Activated T-helper 2 cell treated with anti-CD3 and anti-CD28 coated beads, Interferon-gamma antibody, Interleukin-2, Interleukin-4, amounts not matched to agents 10 μg/mL and 5 μg/mL and 100 μg/mL, durations not matched to agents 14 hours and 24 hours and 36 hours (primary cell): ENCODE data around the gene DESI2. TPM values are rescaled to one million over a fixed set of nuclear protein-coding genes. Genes with fewer than 3 reads are reported as not detected.

ENCODE experiments used
- DNase-seq: peaks from one replicate; pipeline ENCODE4 v3.0.0; 2021; ENCODE audit warnings: low spot score
- H3K27ac Mint-ChIP-seq: one replicate; pipeline ENCODE4 v1.8.0; 2021; ENCODE audit warnings: mixed read lengths
- H3K27me3 Mint-ChIP-seq: one replicate; pipeline ENCODE4 v1.8.0; 2021; ENCODE audit warnings: low read depth, mixed read lengths
- H3K36me3 Mint-ChIP-seq: one replicate; pipeline ENCODE4 v1.8.0; 2021; ENCODE audit warnings: low read depth, mixed read lengths
- H3K4me1 Mint-ChIP-seq: one replicate; pipeline ENCODE4 v1.8.0; 2021; ENCODE audit warnings: low read depth, mixed read lengths
- H3K4me3 Mint-ChIP-seq: one replicate; pipeline ENCODE4 v1.8.0; 2021; ENCODE audit warnings: low read depth, mild to moderate bottlenecking, moderate library complexity, mixed read lengths
- H3K9me3 Mint-ChIP-seq: one replicate; pipeline ENCODE4 v1.8.0; 2021; ENCODE audit warnings: mixed read lengths
- intact Hi-C: fragments of 100-400 bp; cut with micrococcal nuclease; formaldehyde crosslinking; loops from one replicate; pipeline ENCODE4 v1.15.1; 2023
- total RNA-seq: library from RNA; stranded (reverse); gene quantifications from 2 replicates; pipeline ENCODE4 v1.2.3, GENCODE V29; 2022

The DESI2 gene
- total RNA-seq, 1 donor from 2014 or later = 27.4 TPM

GRCh38 chr1:244757091-244757939 is 104.4 kb downstream of the DESI2 start:
- intact Hi-C loops = no loop called here
- no peaks in the 10 kb centered on the region for H3K9me3 Mint-ChIP-seq
- no peaks in the 10 kb centered on the region for H3K36me3 Mint-ChIP-seq
- H3K4me3 Mint-ChIP-seq = no peak overlapping the region
- no peaks in the 10 kb centered on the region for H3K27me3 Mint-ChIP-seq
- no peak overlapping the region for H3K27ac Mint-ChIP-seq
- no peaks in the 10 kb centered on the region for H3K4me1 Mint-ChIP-seq
- no peak for DNase-seq

Other genes with a start within 250 kb of the DESI2 start
- gene ADSS2, start 201.2 kb upstream of the DESI2 start, total RNA-seq = 66.1 and 66.3 TPM in 2 replicates
- 0.18 and 0.25 TPM in 2 replicates for gene CATSPERE, start 191.9 kb upstream of the DESI2 start, total RNA-seq
- gene COX20, start 182.5 kb downstream of the DESI2 start, total RNA-seq = 27.1 and 33.2 TPM in 2 replicates
- gene HNRNPU, start 211.4 kb downstream of the DESI2 start, total RNA-seq = 569 and 589 TPM in 2 replicates